COLO668 (cell line): Measurements from ENCODE around the gene EFCAB9.

Experiments used
- DNase-seq: peaks from one replicate; lab custom pipeline; 2025; ENCODE audit not compliant: unreplicated experiment; lab: John Stamatoyannopoulos, UW

The EFCAB9 gene

GRCh38 chr5:172235827-172236736 lies 42.1 kb downstream of the EFCAB9 start:
- peak; percentile 16 for DNase-seq

DNA sequence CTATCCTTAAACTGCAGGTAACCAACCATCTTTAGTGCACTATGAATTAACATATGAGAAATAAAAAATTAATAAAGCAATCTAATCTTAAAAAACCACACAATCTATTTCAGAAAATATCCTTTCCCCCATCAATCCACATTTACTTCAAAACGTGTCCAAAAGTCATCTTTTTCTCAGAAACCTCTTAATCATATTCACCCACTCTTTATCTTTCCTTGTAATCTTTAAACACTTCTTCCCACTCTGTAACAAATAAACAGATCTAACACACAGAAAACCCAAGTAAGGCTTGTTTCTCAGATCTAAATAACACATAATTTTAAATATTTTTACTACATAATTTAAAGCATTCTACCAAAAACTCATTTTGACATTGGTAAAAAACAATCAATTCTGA lies 44.4 kb downstream of the EFCAB9 start:
- DNase-seq = no peak

GRCh38 chr5:172243302-172243701 lies 49.3 kb downstream of the EFCAB9 start:
- no peak for DNase-seq

GRCh38 chr5:172245046-172245445 lies 51.1 kb downstream of the EFCAB9 start:
- DNase-seq = no peak

DNA sequence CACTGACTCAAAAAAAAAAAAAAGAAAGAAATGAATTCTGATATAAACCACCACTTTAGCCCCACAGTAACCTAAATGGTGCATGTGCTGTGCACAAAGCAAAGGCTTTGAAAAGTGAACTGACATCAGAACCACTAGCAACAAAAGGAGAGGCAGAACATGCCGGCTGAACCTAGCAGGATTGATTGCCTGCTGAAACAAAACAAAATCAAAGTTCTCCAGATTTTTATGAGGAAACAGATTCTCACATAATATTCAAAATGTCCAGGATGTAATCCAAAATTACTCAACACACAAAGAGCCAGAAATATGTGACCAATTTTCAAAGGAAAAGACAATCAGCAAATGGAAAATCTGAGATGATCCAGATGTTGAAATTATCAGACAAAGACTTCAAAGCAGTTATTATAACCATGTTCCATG lies 51.7 kb downstream of the EFCAB9 start:
- DNase-seq = no peak

GRCh38 chr5:172248637-172249036 lies 54.7 kb downstream of the EFCAB9 start:
- DNase-seq = no peak

DNA sequence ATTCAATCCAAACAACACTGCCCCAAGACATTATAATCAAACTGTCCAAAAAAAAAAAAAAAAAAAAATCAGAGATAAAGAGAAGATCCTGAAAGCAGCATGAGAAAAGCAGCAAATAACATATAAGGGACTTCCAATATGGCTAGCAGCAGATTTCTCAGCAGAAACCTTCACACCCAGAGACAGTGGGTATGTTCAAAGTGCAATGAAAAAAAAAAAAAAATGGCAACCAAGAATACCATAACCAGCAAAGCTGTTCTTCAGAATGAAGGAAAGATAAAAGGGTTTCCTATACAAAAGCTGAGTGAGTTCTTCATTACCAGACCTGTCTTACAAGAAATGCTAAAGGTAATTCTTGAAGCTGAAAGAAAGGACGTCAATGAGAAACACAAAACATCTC lies 57.4 kb downstream of the EFCAB9 start:
- DNase-seq = no peak

- DNase-seq = no peak
Measured at GRCh38 chr5:172252501-172252900, 58.5 kb downstream of the EFCAB9 start.
